ENCODE measurements around the gene VPS41. TPM values are rescaled to one million over a fixed set of nuclear protein-coding genes. Genes with fewer than 3 reads are reported as not detected.

VPS41 gene
- polyA plus RNA-seq, 1 of the 3 experiments (the other 2 are of a cell fraction), result 20.4 TPM

- ChIA-PET POLR2A (no interaction called here), CTCF (interaction anchor here (0.8 to 1.0 kb wide), 3 partner anchors 10 to 35 kb away, joined by 3 read pairs; no protein-coding TSS in a partner anchor)
- no peak for TF ChIP-seq TCF12 (IDR thresholded peaks at IDR 0.05)
- no peak for TF ChIP-seq JUND (IDR thresholded peaks at IDR 0.05)
- TF ChIP-seq, protein P1, sequence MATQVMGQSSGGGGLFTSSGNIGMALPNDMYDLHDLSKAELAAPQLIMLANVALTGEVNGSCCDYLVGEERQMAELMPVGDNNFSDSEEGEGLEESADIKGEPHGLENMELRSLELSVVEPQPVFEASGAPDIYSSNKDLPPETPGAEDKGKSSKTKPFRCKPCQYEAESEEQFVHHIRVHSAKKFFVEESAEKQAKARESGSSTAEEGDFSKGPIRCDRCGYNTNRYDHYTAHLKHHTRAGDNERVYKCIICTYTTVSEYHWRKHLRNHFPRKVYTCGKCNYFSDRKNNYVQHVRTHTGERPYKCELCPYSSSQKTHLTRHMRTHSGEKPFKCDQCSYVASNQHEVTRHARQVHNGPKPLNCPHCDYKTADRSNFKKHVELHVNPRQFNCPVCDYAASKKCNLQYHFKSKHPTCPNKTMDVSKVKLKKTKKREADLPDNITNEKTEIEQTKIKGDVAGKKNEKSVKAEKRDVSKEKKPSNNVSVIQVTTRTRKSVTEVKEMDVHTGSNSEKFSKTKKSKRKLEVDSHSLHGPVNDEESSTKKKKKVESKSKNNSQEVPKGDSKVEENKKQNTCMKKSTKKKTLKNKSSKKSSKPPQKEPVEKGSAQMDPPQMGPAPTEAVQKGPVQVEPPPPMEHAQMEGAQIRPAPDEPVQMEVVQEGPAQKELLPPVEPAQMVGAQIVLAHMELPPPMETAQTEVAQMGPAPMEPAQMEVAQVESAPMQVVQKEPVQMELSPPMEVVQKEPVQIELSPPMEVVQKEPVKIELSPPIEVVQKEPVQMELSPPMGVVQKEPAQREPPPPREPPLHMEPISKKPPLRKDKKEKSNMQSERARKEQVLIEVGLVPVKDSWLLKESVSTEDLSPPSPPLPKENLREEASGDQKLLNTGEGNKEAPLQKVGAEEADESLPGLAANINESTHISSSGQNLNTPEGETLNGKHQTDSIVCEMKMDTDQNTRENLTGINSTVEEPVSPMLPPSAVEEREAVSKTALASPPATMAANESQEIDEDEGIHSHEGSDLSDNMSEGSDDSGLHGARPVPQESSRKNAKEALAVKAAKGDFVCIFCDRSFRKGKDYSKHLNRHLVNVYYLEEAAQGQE (IDR thresholded peaks at IDR 0.05; ENCODE audit: low read depth, low read length), result no peak
- TF ChIP-seq NRF1 (IDR thresholded peaks at IDR 0.05; ENCODE audit: low read depth, low read length), result no peak
- TF ChIP-seq PBX3 (IDR thresholded peaks at IDR 0.05), result no peak
- no peak for TF ChIP-seq ZBTB33 (IDR thresholded peaks at IDR 0.05; ENCODE audit: borderline replicate concordance, low read depth)
- TF ChIP-seq, protein P2, sequence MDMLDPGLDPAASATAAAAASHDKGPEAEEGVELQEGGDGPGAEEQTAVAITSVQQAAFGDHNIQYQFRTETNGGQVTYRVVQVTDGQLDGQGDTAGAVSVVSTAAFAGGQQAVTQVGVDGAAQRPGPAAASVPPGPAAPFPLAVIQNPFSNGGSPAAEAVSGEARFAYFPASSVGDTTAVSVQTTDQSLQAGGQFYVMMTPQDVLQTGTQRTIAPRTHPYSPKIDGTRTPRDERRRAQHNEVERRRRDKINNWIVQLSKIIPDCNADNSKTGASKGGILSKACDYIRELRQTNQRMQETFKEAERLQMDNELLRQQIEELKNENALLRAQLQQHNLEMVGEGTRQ (IDR thresholded peaks at IDR 0.05; ENCODE audit: borderline replicate concordance, low read depth, low read length), result no peak
- no peak for TF ChIP-seq MXI1 (IDR thresholded peaks at IDR 0.05; ENCODE audit: low read depth, low read length)
- no peak for TF ChIP-seq ELF1 (IDR thresholded peaks at IDR 0.05)
- TF ChIP-seq SMC3 (IDR thresholded peaks at IDR 0.05; ENCODE audit: low read depth, low read length), result no peak
- TF ChIP-seq TAF1 (IDR thresholded peaks at IDR 0.05; ENCODE audit: borderline replicate concordance, low read depth, low read length), result no peak
- TF ChIP-seq EP300 (IDR thresholded peaks at IDR 0.05; ENCODE audit: borderline replicate concordance in 1 of 2, low read depth in 1 of 2, low read length in 1 of 2), result no peak
- TF ChIP-seq, protein P3, sequence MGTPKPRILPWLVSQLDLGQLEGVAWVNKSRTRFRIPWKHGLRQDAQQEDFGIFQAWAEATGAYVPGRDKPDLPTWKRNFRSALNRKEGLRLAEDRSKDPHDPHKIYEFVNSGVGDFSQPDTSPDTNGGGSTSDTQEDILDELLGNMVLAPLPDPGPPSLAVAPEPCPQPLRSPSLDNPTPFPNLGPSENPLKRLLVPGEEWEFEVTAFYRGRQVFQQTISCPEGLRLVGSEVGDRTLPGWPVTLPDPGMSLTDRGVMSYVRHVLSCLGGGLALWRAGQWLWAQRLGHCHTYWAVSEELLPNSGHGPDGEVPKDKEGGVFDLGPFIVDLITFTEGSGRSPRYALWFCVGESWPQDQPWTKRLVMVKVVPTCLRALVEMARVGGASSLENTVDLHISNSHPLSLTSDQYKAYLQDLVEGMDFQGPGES (IDR thresholded peaks at IDR 0.05; ENCODE audit: low read depth, low read length), result no peak
- TF ChIP-seq MAX (IDR thresholded peaks at IDR 0.05; ENCODE audit: low read depth), result no peak
- Histone ChIP-seq H3K4me3 (ENCODE audit: low read depth in 2 of 2, low read length in 1 of 2) (no peak overlapping the region), H3F3A (replicated peaks; ENCODE audit: insufficient read depth) (peaks cover 5% of the 10 kb centered on the region), H3K79me2 (ENCODE audit: insufficient read depth) (peaks cover 14% of the 10 kb centered on the region), H3K36me3 (replicated peaks in 1 of 2; ENCODE audit: control insufficient read depth in 1 of 2, insufficient read depth in 2 of 2, low read length in 1 of 2) (peaks cover 6 to 17% of the 10 kb centered on the region in 2 experiments), H3K9me2 (no peaks in the 10 kb centered on the region), H3K9me3 (no peaks in the 10 kb centered on the region), H3K4me2 (no peak overlapping the region), H4K20me1 (ENCODE audit: insufficient read depth) (no peaks in the 10 kb centered on the region), H3K4me1 (ENCODE audit: control insufficient read depth in 1 of 2, insufficient read depth in 2 of 2, low read depth in 1 of 2, low read length in 1 of 2) (no peaks in the 10 kb centered on the region), H3K27me3 (ENCODE audit: insufficient read depth) (no peaks in the 10 kb centered on the region), H3K27ac (ENCODE audit: low read depth in 2 of 2, low read length in 1 of 2) (no peak overlapping the region), H2AFZ (ENCODE audit: low read depth) (no peak overlapping the region), H3K9ac (no peak overlapping the region)
- 81% methylated on average over 6 of the region's 6 CpGs for WGBS (ENCODE audit: low lambda C conversion rate)
- DNase-seq, result no peak
These were observed 18.4 kb downstream of the VPS41 start for GRCh38 chr7:38890597-38890996.
